ENCODE data around the gene TRIM68.

The TRIM68 gene

GRCh38 chr11:4569075-4569474 lies 39.0 kb downstream of the TRIM68 start:
- Histone ChIP-seq H3K4me3 (ENCODE audit: low read length, poor library complexity, severe bottlenecking) (no peak overlapping the region), H3F3A (ENCODE audit: low read depth) (no peaks in the 10 kb centered on the region), H3K79me2 (ENCODE audit: insufficient read depth, low read length) (no peaks in the 10 kb centered on the region), H3K4me1 (ENCODE audit: insufficient read depth, low read length, poor library complexity, severe bottlenecking) (no peaks in the 10 kb centered on the region), H3K36me3 (ENCODE audit: insufficient read depth, low read length) (no peaks in the 10 kb centered on the region), H3K9me2 (replicated peaks; ENCODE audit: low read depth, low read length) (no peaks in the 10 kb centered on the region), H4K20me1 (ENCODE audit: insufficient read depth, low read length, poor library complexity, severe bottlenecking) (no peaks in the 10 kb centered on the region), H3K9ac (ENCODE audit: low read depth, low read length, poor library complexity, severe bottlenecking) (no peak overlapping the region), H2AFZ (ENCODE audit: low read length) (no peak overlapping the region), H3K4me2 (ENCODE audit: low read depth, low read length, poor library complexity, severe bottlenecking) (no peak overlapping the region), H3K27me3 (ENCODE audit: insufficient read depth, low read length, poor library complexity, severe bottlenecking) (no peaks in the 10 kb centered on the region), H3K9me3 (ENCODE audit: insufficient read depth, low read depth, low read length) (no peaks in the 10 kb centered on the region)
- TF ChIP-seq CTCF (conservative IDR thresholded peaks at IDR 0.05; ENCODE audit: low read length) (no peak), EZH2phosphoT487 (IDR thresholded peaks at IDR 0.05; ENCODE audit: borderline replicate concordance) (no peak)

- no peaks in the 10 kb centered on the region for H4K20me1 ChIP-seq (ENCODE audit: insufficient read depth, low read length, poor library complexity, severe bottlenecking)
- H3K9ac ChIP-seq (ENCODE audit: low read depth, low read length, poor library complexity, severe bottlenecking) = no peak overlapping the region
- H2AFZ ChIP-seq (ENCODE audit: low read length) = no peak overlapping the region
- no peaks in the 10 kb centered on the region for H3F3A ChIP-seq (ENCODE audit: low read depth)
- H3K9me3 ChIP-seq (ENCODE audit: insufficient read depth, low read depth, low read length) = no peaks in the 10 kb centered on the region
- H3K4me3 ChIP-seq (ENCODE audit: low read length, poor library complexity, severe bottlenecking) = no peak overlapping the region
- TF ChIP-seq EZH2phosphoT487 (IDR thresholded peaks at IDR 0.05; ENCODE audit: borderline replicate concordance) (no peak), CTCF (conservative IDR thresholded peaks at IDR 0.05; ENCODE audit: low read length) (no peak)
- H3K4me2 ChIP-seq (ENCODE audit: low read depth, low read length, poor library complexity, severe bottlenecking) = no peak overlapping the region
- H3K27me3 ChIP-seq (ENCODE audit: insufficient read depth, low read length, poor library complexity, severe bottlenecking) = no peaks in the 10 kb centered on the region
- no peaks in the 10 kb centered on the region for H3K79me2 ChIP-seq (ENCODE audit: insufficient read depth, low read length)
- no peaks in the 10 kb centered on the region for H3K9me2 ChIP-seq (replicated peaks; ENCODE audit: low read depth, low read length)
- no peaks in the 10 kb centered on the region for H3K4me1 ChIP-seq (ENCODE audit: insufficient read depth, low read length, poor library complexity, severe bottlenecking)
- no peaks in the 10 kb centered on the region for H3K36me3 ChIP-seq (ENCODE audit: insufficient read depth, low read length)
These were observed 42.7 kb downstream of the TRIM68 start for GRCh38 chr11:4565371-4565770.

DNA sequence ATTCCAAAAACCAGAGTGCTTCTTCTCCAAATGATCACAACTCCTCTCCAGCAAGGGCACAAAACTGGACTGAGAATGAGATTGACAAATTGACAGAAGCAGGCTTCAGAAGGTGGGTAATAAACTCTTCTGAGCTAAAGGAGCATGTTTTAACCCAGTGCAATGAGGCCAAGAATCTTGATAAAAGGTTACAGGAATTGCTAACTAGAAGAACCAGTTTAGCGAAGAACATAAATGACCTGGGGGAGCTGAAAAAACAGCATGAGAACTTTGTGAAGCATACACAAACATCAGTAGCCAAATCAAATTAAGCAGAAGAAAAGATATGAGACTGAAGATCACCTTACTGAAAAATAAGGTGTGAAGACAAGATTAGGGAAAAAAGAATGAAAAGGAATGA lies 47.6 kb downstream of the TRIM68 start:
- Histone ChIP-seq H3K4me3 (ENCODE audit: low read length, poor library complexity, severe bottlenecking) (no peak overlapping the region), H3K27me3 (ENCODE audit: insufficient read depth, low read length, poor library complexity, severe bottlenecking) (no peaks in the 10 kb centered on the region), H3K9ac (ENCODE audit: low read depth, low read length, poor library complexity, severe bottlenecking) (no peak overlapping the region), H4K20me1 (ENCODE audit: insufficient read depth, low read length, poor library complexity, severe bottlenecking) (no peaks in the 10 kb centered on the region), H2AFZ (ENCODE audit: low read length) (no peak overlapping the region), H3F3A (ENCODE audit: low read depth) (no peaks in the 10 kb centered on the region), H3K4me1 (ENCODE audit: insufficient read depth, low read length, poor library complexity, severe bottlenecking) (no peaks in the 10 kb centered on the region), H3K36me3 (ENCODE audit: insufficient read depth, low read length) (no peaks in the 10 kb centered on the region), H3K9me2 (replicated peaks; ENCODE audit: low read depth, low read length) (no peaks in the 10 kb centered on the region), H3K9me3 (ENCODE audit: insufficient read depth, low read depth, low read length) (no peaks in the 10 kb centered on the region), H3K4me2 (ENCODE audit: low read depth, low read length, poor library complexity, severe bottlenecking) (no peak overlapping the region), H3K79me2 (ENCODE audit: insufficient read depth, low read length) (no peaks in the 10 kb centered on the region)
- no peak for TF ChIP-seq CTCF (conservative IDR thresholded peaks at IDR 0.05; ENCODE audit: low read length)

Measured in Loucy (cell line).